Measurements from ENCODE around the gene DDX47.
"Not testable (repeated sequence)": the region's sequence is repeated elsewhere in the genome, so short reads cannot be mapped to it uniquely, and the experiment has no call there.

DDX47 gene

GRCh38 chr12:12823811-12824210 is 10.7 kb downstream of the DDX47 start:
- DNase-seq = no peak

DNA sequence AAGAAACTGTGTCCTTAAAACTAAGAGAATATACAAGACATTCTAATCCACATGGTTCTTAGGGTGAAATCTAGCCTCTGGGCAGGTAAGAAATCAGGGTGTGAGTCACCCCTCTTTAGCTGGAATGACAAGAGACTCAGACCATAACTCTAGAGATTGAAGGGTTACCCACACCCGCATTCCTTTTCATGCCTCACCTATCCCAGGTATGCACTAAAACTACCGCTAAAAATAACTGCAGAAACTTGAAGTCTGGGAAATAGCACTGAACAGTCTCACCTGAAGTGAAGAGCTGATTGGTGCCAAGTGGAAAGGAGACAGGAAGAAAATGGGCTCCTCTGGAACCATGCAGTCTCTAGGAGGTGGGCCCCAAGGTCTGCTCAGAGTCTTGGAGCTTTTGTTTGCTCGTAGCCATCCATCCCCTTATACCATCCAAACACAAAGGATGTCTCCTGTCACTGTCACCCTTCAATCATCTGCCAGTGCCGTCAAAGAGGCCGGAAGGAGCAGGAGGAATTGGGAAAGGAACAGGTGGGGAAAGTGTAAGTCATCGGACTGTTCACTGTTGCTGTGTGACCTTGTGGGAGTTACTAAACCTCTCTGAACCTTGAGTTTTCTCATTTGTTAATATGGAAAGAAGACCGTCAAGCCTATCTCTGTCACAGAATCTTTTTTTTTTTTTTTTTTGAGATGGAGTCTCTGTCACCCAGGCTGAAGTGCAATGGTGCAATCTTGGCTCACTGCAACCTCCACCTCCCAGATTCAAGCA is 22.4 kb downstream of the DDX47 start:
- no peak for DNase-seq

GRCh38 chr12:12836571-12836970 is 23.4 kb downstream of the DDX47 start:
- DNase-seq = no peak

DNA sequence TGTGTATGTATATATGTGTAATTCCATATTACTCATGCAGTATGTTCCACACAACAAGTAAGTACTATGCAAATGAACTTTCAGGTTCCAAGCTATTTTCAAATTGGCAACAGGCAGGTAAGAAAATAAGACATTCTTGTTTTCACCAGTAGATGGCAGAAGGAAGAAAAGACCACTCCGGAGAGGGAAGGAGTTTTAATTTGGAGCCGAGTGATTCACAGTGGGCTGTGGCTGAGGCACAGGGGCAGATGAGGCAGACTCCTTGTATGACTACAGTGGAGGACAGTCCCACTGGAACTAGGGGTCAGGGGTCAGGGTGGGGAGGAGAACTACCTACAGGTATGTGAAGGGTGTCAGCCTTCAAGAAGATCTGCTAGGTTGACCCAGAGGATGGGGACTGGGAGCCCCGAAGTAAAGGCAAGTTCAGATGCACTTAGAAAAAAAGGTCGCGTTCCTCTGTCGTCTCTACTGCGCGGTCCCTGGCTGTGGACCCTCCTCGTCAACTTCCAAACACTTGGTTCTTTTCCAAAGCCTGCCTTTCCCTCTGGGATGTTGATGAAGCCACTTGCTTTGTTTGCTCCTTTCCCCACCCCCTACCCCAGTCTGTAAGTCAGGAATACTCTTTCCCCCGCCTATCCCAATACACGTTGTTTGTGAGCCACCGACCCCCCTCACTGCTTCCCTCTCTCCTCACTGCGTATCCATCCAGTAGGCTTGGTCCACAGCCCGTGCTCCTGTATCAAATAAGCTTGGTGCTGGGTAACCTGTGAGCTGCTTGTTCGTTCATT is 24.1 kb downstream of the DDX47 start:
- DNase-seq = no peak

DNA sequence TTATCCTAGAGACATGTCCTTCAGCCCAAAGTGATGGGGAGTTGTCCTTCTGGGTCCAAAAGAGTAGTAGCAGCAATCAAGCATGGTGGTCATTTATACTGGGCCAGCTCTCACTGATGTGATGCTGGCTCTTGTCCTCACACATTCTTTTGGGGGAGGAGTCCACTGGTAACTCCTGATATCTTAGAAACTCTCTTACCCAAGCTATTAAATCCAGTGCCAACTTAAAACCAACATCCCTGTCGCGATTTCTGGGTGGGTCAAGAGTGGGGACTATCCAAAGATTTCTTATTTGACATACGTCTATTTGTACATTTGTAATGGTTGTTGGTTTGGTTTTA is 24.6 kb downstream of the DDX47 start:
- DNase-seq = no peak

- no peak for DNase-seq
These were observed 25.9 kb downstream of the DDX47 start for GRCh38 chr12:12839003-12839395.

DNA sequence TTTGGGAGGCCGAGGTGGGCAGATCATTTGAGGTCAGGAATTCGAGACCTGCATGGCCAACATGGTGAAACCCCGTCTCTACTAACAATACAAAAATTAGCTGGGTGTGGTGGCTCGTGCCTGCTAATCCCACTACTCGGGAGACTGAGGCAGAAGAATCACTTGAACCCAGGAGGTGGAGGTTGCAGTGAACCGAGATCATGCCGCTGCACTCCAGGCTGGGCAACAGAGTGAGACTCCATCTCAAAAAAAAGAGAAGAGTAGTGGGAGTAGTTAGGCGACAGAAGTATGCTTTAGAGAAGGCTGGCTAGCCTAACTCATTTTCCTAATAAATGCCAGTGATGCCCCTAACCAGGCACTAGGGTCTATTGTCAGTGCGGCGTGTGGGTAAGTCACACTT is 26.3 kb downstream of the DDX47 start:
- DNase-seq = not testable (repeated sequence)

DNA sequence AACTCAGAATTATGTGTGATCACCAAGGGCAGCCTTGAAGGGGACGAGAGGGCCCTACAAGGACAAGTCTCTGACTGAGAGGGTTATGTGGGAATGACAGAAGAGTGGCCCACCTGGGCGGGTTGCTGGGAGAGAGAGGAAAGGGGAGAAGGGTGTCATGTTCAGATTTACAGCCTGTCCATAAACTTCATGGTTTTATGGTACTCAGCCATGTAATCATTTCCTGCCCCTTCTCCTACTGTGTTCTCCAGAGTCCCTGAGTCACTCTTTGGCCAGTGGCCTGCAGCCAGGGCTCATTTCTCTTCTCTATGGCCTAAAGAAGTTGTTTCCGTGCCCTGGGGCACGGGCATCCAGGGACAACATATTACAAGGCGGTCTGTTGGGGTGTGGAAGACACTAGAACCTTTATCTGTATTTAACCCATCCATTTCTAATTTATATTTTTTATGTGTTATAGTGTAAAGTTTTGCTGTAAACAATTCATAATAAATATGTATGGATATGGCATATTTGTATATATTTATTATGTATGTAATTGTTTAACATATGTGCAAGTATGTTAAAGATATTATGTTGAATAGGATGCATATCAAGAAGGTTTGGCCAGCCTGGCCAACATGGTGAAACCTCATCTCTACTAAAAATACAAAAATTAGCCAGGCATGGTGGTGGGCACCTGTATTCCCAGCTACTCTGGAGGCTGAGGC is 26.9 kb downstream of the DDX47 start:
- DNase-seq = no peak

DNA sequence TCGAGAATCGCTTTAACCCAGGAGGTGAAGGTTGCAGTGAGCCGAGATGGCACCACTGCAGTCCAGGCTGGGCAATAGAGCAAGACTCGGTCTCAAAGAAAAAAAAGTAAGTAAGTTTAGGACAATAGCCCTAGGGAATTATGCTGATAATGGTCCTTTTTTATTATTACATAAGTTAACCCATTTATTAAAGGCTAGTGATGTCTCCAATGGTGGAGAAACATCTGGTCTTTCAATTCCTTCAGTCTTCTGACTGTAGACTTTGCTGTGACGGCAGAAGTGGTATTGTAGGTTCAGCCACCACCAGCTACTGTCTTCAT is 27.4 kb downstream of the DDX47 start:
- no peak for DNase-seq

DNA sequence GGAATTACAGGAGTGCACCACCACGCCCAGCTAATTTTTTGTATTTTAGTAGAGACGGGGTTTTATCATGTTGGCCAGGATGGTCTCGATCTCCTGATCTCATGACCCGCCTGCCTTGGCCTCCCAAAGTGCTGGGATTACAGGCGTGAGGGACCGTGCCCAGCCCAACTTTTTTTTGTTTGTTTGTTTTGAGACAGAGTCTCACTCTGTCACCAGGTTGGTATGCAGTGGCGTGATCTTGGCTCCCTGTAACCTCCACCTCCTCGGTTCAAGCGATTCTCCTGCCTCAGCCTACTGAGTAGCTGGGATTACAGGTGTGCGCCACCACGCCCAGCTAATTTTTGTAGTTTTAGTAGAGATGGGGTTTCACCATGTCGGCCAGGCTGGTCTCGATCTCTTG is 28.3 kb downstream of the DDX47 start:
- DNase-seq = not testable (repeated sequence)

GRCh38 chr12:12845794-12846243 is 32.7 kb downstream of the DDX47 start:
- no peak for DNase-seq

- DNase-seq = not testable (repeated sequence)
These were observed 33.6 kb downstream of the DDX47 start for GRCh38 chr12:12846780-12847179.

- no peak for DNase-seq
These were observed 40.3 kb downstream of the DDX47 start for GRCh38 chr12:12853435-12853834.

DNA sequence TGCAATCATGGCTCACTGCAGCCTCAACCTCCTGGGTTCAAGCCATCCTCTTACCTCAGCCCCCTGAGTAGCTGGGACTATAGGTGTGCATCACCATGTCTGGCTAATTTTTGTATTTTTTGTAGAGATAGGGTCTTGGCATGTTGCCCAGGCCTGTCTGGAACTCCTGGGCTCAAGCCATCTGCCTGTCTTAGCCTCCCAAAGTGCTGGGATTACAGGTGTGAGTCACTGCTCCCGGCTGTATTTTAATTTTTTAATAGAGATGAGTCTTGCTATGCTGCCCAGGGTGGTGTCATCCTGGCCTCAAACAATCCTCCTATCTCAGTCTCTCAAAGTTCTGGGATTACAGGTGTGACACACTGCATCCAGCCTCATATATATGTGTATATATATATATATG is 46.5 kb downstream of the DDX47 start:
- DNase-seq = no peak

DNA sequence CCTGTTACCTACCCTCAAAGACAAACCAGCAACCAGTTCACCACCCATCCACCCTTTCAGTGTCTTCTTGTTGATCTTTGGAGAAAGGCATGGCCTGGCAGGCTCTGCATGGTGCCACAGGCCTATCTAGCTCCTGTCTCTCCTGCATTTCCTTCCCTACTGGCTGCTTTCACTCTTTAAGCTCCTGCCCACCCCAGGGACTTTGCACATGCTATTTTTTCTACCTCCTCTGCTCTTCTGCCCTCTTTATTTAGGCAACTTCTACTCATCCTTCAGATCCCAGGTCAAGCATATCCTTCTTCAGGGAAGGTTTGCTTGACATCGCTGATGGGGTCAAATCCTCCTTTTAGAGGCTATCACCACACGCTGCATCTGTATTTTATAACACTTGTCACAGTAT is 51.1 kb downstream of the DDX47 start:
- no peak for DNase-seq

DNA sequence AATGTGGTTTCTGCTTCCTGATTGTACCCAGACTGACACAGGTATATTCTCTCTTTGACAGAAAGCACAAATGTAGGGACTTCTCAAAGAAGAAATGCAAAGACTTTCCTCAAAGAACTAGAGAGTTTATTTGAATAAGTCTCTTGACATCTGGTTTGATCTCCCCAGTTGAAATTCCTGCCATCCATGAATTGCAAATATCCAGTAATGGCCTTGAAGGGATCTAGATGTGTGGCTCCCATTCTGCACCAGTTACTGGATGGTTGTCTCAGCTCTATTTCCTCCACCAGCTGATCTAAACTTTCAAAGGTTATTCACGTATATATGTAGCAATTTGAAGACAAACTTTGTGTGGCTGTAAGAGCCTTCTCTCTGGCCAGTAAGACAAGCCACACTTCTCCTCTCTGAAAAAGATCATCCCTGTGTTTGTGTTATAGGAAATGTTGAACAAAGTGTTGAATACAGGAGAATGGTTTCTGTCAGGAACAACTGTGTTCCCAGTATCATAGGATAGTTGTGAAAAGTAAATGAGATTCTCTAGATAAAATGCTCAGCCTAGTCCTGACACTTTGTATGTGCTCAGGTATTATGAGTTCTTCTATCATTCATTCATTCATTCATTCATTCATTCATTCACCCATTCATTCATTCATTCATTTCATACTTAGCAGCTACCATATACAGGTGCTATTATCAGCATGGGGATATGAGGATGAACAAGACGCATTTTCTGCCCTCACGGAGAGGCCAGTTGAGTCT is 55.5 kb downstream of the DDX47 start:
- DNase-seq = no peak

DNA sequence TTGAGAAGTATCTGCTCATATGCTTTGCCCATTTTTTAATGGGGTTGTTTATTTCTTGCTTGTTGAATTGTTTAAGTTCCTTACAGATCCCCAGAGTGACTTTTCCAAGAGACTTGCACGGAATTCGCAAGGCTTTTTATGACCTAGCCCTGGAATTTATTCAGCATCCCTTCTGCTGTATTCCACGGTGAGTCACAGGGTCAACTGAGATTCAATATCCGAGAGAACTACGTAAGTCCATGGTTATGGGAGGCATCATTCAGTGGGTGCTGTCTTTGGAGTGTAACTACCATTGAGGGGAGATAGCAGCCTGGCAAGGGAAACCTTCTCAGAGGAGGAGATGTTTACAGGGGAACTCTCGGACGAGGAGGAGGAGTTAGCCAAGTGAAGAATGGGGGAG is 57.3 kb downstream of the DDX47 start:
- DNase-seq = no peak

DNA sequence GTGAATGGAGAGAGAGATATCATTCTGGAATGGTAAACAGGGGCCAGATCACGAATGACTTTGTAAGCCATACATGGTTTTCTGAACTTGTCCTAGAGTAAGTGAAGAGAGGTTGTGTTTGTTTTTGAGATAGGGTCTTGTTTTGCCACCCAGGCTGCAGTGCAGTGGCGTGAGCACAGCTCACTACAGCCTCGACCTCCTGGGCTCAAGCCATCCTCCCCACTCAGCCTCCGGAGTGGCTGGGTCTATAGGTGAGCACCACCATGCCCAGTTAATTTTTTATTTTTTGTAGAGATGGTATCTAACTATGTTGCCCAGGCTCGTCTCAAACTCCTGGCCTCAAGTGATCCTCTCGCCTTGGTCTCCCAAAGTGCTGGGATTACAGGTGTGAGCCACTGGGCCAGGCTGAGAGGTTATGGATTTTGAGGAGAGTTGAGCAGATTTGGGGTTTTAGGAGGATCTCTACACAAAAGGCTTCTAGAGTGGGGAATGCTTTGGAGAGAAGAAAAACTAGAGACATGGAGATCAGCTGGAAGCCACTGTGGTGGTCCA is 58.5 kb downstream of the DDX47 start:
- no peak for DNase-seq

- no peak for DNase-seq
These were observed 59.2 kb downstream of the DDX47 start for GRCh38 chr12:12872139-12872933.

DNA sequence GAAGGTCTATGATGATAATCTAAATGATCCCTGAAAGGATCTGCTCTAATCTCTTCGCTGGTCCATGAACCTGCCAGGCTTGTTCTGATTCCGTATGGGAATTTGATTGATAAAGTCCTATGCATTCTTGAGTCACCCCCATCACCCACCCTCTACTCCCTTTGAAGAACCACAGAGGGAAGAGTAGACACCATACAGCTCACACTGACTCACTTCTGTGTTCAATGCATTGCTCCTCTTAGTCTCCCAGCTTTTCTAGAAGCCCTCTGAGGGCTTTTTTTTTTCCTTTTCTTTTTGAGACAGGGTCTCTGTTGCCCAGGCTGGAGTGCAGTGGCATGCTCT is 59.8 kb downstream of the DDX47 start:
- no peak for DNase-seq

DNA sequence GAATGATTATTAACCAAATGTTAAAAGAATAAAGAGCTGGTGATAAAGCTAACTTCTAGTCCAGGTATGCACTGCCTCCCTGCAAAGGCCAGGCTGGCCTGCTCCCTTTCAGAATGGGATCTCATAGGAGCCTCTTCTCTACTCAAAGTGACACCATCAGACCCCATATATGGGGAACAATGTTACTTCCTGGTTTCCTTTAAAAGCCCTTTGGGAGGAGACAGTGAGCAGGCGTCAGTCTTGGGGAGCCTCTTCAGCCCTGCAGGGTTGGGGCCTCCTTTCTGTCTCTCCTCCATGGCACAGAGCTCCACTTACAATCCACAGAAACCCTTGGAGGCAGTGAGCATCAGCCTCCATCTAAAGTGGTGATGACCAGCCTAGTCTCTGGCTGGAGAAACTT is 60.9 kb downstream of the DDX47 start:
- no peak for DNase-seq

- DNase-seq = not testable (repeated sequence)
These were observed 62.2 kb downstream of the DDX47 start for GRCh38 chr12:12875301-12875700.

Data from midbrain (tissue), 1 donor.